ENCODE results near the gene MGAT4A.

Gene MGAT4A

GRCh38 chr2:98572676-98573075 lies 158.3 kb downstream of the MGAT4A start:
- DNase-seq (ENCODE audit: low read depth, low spot score): no peak

GRCh38 chr2:98572211-98572610 lies 158.7 kb downstream of the MGAT4A start:
- no peak for DNase-seq (ENCODE audit: low read depth, low spot score)

GRCh38 chr2:98571796-98572195 lies 159.1 kb downstream of the MGAT4A start:
- DNase-seq (ENCODE audit: low read depth, low spot score): no peak

- DNase-seq (ENCODE audit: low read depth, low spot score): no peak
These were observed 159.7 kb downstream of the MGAT4A start for GRCh38 chr2:98571121-98571701.

- DNase-seq (ENCODE audit: low read depth, low spot score): no peak
These were observed 160.6 kb downstream of the MGAT4A start for GRCh38 chr2:98570356-98570755.

DNA sequence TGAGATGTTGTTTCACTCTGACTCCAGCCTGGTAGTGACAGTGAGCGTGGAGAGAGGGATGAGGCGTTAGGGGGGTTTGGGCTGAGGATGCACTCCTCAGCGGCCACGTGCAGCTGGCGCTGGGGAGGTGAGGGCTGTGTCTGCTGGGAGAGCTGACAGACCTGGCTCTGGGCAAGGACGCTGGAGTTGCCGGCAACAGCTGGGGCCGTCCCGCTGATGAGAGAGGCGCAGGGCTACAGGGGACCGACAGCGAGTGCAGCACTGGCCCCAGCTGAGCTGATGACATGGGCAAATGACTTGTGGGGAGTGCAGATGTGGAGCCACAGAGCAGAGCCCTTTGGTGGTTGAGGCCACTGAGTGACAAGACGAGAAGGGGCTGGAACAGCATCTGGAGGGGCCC lies 161.0 kb downstream of the MGAT4A start:
- DNase-seq (ENCODE audit: low read depth, low spot score): no peak

- DNase-seq (ENCODE audit: low read depth, low spot score): peak; percentile 61
These were observed 161.6 kb downstream of the MGAT4A start for GRCh38 chr2:98569197-98569793.

All from activated CD4-positive, CD25-positive, alpha-beta regulatory T cell treated with anti-CD3 and anti-CD28 coated beads, Interleukin-2, amount 50 U/mL, for 16 hours (primary cell).